ENCODE results near the gene CRIP3.
A peak's percentile ranks its signal among the peaks of the same experiment; 100 is the strongest.

The CRIP3 gene

GRCh38 chr6:43274916-43275597 lies 33.6 kb downstream of the CRIP3 start:
- Histone ChIP-seq H3K9me3 (ENCODE audit: control insufficient read depth, low read length) (no peaks in the 10 kb centered on the region), H3K4me1 (ENCODE audit: control insufficient read depth, insufficient read depth, low read length, poor library complexity, severe bottlenecking) (peaks cover 19% of the 10 kb centered on the region), H3K36me3 (ENCODE audit: control insufficient read depth, insufficient read depth, low read length) (no peaks in the 10 kb centered on the region), H3K27ac (ENCODE audit: insufficient read depth, low read length, poor library complexity, severe bottlenecking) (no peak overlapping the region), H3K4me3 (ENCODE audit: insufficient read depth, low read depth, low read length, poor library complexity, severe bottlenecking) (peak overlapping the region; percentile 62), H3K27me3 (replicated peaks; ENCODE audit: control insufficient read depth, insufficient read depth, low read length, poor library complexity, severe bottlenecking) (peaks cover 7% of the 10 kb centered on the region)
- DNase-seq: peak in 1 of 3 donors; percentile 2

GRCh38 chr6:43274127-43274915 lies 34.3 kb downstream of the CRIP3 start:
- H3K9me3 ChIP-seq (ENCODE audit: control insufficient read depth, low read length): no peaks in the 10 kb centered on the region
- H3K4me1 ChIP-seq (ENCODE audit: control insufficient read depth, insufficient read depth, low read length, poor library complexity, severe bottlenecking): peaks cover 24% of the 10 kb centered on the region
- no peak overlapping the region for H3K27ac ChIP-seq (ENCODE audit: insufficient read depth, low read length, poor library complexity, severe bottlenecking)
- peaks cover 7% of the 10 kb centered on the region for H3K27me3 ChIP-seq (replicated peaks; ENCODE audit: control insufficient read depth, insufficient read depth, low read length, poor library complexity, severe bottlenecking)
- no peaks in the 10 kb centered on the region for H3K36me3 ChIP-seq (ENCODE audit: control insufficient read depth, insufficient read depth, low read length)
- DNase-seq: no peak
- no peak overlapping the region for H3K4me3 ChIP-seq (ENCODE audit: insufficient read depth, low read depth, low read length, poor library complexity, severe bottlenecking)

DNA sequence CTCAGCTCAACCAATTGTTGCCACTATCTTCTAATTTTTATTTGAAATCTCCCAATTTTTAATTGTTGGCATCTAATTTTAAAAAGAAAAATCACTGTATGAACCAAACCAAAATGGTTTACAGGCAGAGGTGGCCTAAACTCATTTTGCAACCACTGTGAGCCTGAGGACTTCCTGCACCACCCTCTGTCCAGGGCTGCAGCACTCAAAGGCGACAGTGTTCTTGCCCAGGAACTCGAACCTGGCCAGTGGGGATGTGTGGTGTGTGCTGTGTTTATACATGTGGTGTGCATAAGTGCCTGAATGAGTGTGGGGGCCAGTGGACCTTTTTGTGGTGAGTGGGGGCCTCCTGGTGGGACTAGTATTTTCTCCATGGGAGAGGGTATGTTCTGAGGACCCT lies 34.9 kb downstream of the CRIP3 start:
- H3K27ac ChIP-seq (ENCODE audit: insufficient read depth, low read length, poor library complexity, severe bottlenecking): no peak overlapping the region
- no peaks in the 10 kb centered on the region for H3K9me3 ChIP-seq (ENCODE audit: control insufficient read depth, low read length)
- peaks cover 7% of the 10 kb centered on the region for H3K27me3 ChIP-seq (replicated peaks; ENCODE audit: control insufficient read depth, insufficient read depth, low read length, poor library complexity, severe bottlenecking)
- DNase-seq: no peak
- no peaks in the 10 kb centered on the region for H3K36me3 ChIP-seq (ENCODE audit: control insufficient read depth, insufficient read depth, low read length)
- peaks cover 28% of the 10 kb centered on the region for H3K4me1 ChIP-seq (ENCODE audit: control insufficient read depth, insufficient read depth, low read length, poor library complexity, severe bottlenecking)
- H3K4me3 ChIP-seq (ENCODE audit: insufficient read depth, low read depth, low read length, poor library complexity, severe bottlenecking): no peak overlapping the region

DNA sequence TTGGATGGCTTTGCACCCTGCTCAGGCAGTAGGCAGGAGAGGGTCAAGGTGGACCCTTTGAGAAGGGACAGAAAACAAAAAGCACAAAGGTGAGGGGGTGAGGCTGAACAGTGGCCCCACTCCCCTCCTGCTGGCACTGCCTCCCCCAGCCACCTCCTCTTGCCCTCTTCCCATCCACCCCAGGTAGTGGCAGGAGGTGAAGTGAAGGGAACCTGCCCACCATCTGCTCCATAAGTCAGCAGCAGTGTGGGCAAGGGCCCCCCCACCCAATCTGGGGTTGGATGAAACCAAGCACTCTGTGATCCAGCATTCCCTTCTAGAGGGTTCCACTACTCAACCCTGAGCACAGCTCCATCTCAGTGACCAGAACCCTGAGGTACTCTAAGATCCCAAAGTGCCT lies 36.7 kb downstream of the CRIP3 start:
- H3K27me3 ChIP-seq (replicated peaks; ENCODE audit: control insufficient read depth, insufficient read depth, low read length, poor library complexity, severe bottlenecking): peaks cover 7% of the 10 kb centered on the region
- no peak for DNase-seq
- no peaks in the 10 kb centered on the region for H3K9me3 ChIP-seq (ENCODE audit: control insufficient read depth, low read length)
- H3K4me3 ChIP-seq (ENCODE audit: insufficient read depth, low read depth, low read length, poor library complexity, severe bottlenecking): no peak overlapping the region
- H3K27ac ChIP-seq (ENCODE audit: insufficient read depth, low read length, poor library complexity, severe bottlenecking): no peak overlapping the region
- no peaks in the 10 kb centered on the region for H3K36me3 ChIP-seq (ENCODE audit: control insufficient read depth, insufficient read depth, low read length)
- H3K4me1 ChIP-seq (ENCODE audit: control insufficient read depth, insufficient read depth, low read length, poor library complexity, severe bottlenecking): peaks cover 28% of the 10 kb centered on the region

DNA sequence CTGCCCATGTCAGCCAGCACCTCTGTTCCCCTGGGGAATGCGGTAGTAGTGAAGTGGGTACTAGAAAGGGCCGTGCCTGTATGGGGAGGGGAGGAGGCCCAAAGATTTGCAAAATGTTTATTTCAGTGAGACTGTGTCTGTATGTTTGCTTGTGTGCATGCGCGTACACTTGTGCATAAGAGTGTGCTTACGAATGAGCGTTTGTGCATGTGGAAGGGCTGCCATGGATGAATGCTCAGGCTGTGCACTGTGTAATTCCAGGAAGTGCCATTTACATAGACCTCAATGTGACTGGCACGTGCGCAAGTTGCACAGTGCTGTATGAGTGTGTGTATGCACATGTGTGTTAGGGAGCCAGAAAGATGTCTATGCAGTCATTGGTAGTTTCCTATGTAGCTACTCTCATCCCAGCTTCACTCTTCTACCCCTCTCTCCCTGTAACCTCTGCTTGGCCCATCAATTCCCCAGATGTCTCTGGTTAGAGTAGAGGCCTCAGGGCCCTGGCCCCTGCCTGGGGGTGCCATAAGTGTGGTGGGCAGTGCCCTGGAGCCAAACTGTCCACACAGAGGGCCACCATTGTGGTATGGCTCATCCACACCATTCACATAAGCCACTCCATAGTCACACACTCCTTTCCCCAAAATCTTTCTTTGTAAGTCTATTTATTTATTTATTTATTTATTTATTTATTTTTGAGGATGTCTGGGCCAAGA lies 37.4 kb downstream of the CRIP3 start:
- no peak overlapping the region for H3K4me3 ChIP-seq (ENCODE audit: insufficient read depth, low read depth, low read length, poor library complexity, severe bottlenecking)
- H3K36me3 ChIP-seq (ENCODE audit: control insufficient read depth, insufficient read depth, low read length): no peaks in the 10 kb centered on the region
- H3K4me1 ChIP-seq (ENCODE audit: control insufficient read depth, insufficient read depth, low read length, poor library complexity, severe bottlenecking): peaks cover 24% of the 10 kb centered on the region
- no peak for DNase-seq
- no peak overlapping the region for H3K27ac ChIP-seq (ENCODE audit: insufficient read depth, low read length, poor library complexity, severe bottlenecking)
- no peaks in the 10 kb centered on the region for H3K9me3 ChIP-seq (ENCODE audit: control insufficient read depth, low read length)
- H3K27me3 ChIP-seq (replicated peaks; ENCODE audit: control insufficient read depth, insufficient read depth, low read length, poor library complexity, severe bottlenecking): peaks cover 3% of the 10 kb centered on the region

- DNase-seq: peak in 1 of 3 donors; percentile 11
- Histone ChIP-seq H3K4me3 (ENCODE audit: insufficient read depth, low read depth, low read length, poor library complexity, severe bottlenecking) (peak overlapping the region; percentile 44), H3K27ac (ENCODE audit: insufficient read depth, low read length, poor library complexity, severe bottlenecking) (no peak overlapping the region), H3K27me3 (replicated peaks; ENCODE audit: control insufficient read depth, insufficient read depth, low read length, poor library complexity, severe bottlenecking) (no peaks in the 10 kb centered on the region), H3K9me3 (ENCODE audit: control insufficient read depth, low read length) (no peaks in the 10 kb centered on the region), H3K36me3 (ENCODE audit: control insufficient read depth, insufficient read depth, low read length) (no peaks in the 10 kb centered on the region), H3K4me1 (ENCODE audit: control insufficient read depth, insufficient read depth, low read length, poor library complexity, severe bottlenecking) (peaks cover 13% of the 10 kb centered on the region)
Measured at GRCh38 chr6:43269273-43270007, 39.2 kb downstream of the CRIP3 start.

GRCh38 chr6:43268782-43269272 lies 39.8 kb downstream of the CRIP3 start:
- H3K27ac ChIP-seq (ENCODE audit: insufficient read depth, low read length, poor library complexity, severe bottlenecking): no peak overlapping the region
- DNase-seq: no peak
- peaks cover 11% of the 10 kb centered on the region for H3K4me1 ChIP-seq (ENCODE audit: control insufficient read depth, insufficient read depth, low read length, poor library complexity, severe bottlenecking)
- H3K9me3 ChIP-seq (ENCODE audit: control insufficient read depth, low read length): no peaks in the 10 kb centered on the region
- H3K4me3 ChIP-seq (ENCODE audit: insufficient read depth, low read depth, low read length, poor library complexity, severe bottlenecking): no peak overlapping the region
- H3K36me3 ChIP-seq (ENCODE audit: control insufficient read depth, insufficient read depth, low read length): no peaks in the 10 kb centered on the region
- H3K27me3 ChIP-seq (replicated peaks; ENCODE audit: control insufficient read depth, insufficient read depth, low read length, poor library complexity, severe bottlenecking): no peaks in the 10 kb centered on the region

DNA sequence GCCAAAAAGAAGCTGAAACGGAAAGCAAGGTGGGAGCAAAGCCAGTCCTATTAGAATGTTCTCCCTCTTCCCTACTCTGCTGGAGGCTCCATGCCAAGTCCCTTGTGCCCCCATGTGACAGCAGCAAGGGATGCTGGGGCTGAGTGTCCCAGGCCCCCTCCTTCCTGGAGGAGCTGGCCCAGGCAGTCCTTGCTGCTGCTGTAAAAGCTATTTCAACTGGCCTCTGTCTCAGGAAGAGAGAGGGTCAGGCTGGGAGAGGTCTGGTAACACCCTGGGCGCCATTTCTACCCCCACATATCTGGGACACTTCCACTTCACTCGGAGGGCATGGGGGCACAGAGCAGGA lies 40.3 kb downstream of the CRIP3 start:
- no peaks in the 10 kb centered on the region for H3K9me3 ChIP-seq (ENCODE audit: control insufficient read depth, low read length)
- no peak overlapping the region for H3K27ac ChIP-seq (ENCODE audit: insufficient read depth, low read length, poor library complexity, severe bottlenecking)
- DNase-seq: no peak
- no peaks in the 10 kb centered on the region for H3K36me3 ChIP-seq (ENCODE audit: control insufficient read depth, insufficient read depth, low read length)
- H3K27me3 ChIP-seq (replicated peaks; ENCODE audit: control insufficient read depth, insufficient read depth, low read length, poor library complexity, severe bottlenecking): no peaks in the 10 kb centered on the region
- no peak overlapping the region for H3K4me3 ChIP-seq (ENCODE audit: insufficient read depth, low read depth, low read length, poor library complexity, severe bottlenecking)
- H3K4me1 ChIP-seq (ENCODE audit: control insufficient read depth, insufficient read depth, low read length, poor library complexity, severe bottlenecking): peaks cover 9% of the 10 kb centered on the region

GRCh38 chr6:43267619-43268354 lies 40.8 kb downstream of the CRIP3 start:
- Histone ChIP-seq H3K4me1 (ENCODE audit: control insufficient read depth, insufficient read depth, low read length, poor library complexity, severe bottlenecking) (peaks cover 9% of the 10 kb centered on the region), H3K36me3 (ENCODE audit: control insufficient read depth, insufficient read depth, low read length) (no peaks in the 10 kb centered on the region), H3K4me3 (ENCODE audit: insufficient read depth, low read depth, low read length, poor library complexity, severe bottlenecking) (no peak overlapping the region), H3K9me3 (ENCODE audit: control insufficient read depth, low read length) (no peaks in the 10 kb centered on the region), H3K27ac (ENCODE audit: insufficient read depth, low read length, poor library complexity, severe bottlenecking) (no peak overlapping the region), H3K27me3 (replicated peaks; ENCODE audit: control insufficient read depth, insufficient read depth, low read length, poor library complexity, severe bottlenecking) (no peaks in the 10 kb centered on the region)
- DNase-seq: no peak
